ENCODE measurements around the gene LRCH4. TPM values are rescaled to one million over a fixed set of nuclear protein-coding genes. Genes with fewer than 3 reads are reported as not detected.

LRCH4 gene
- total and polyA plus RNA-seq, 2 of the 8 experiments (the other 6 are each of a cell fraction or from before 2014, with no cell fraction given) = 15.5 to 36.6 TPM

DNA sequence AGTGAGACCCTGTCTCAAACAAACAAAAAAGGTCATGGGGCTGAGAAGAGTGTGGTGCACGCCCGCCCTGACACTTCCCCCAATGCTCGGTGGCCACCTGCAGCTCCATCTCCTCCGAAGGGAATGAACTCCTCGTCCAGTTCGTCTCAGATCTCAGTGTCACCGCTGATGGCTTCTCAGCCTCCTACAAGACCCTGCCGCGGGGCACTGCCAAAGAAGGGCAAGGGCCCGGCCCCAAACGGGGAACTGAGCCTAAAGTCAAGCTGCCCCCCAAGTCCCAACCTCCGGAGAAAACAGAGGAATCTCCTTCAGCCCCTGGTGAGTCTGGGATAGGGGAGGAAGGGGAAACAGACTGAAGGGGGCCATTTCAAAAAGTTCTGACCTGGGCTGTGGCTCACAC, 20.4 kb upstream of the LRCH4 start (continued):
- TF ChIP-seq, protein P1, sequence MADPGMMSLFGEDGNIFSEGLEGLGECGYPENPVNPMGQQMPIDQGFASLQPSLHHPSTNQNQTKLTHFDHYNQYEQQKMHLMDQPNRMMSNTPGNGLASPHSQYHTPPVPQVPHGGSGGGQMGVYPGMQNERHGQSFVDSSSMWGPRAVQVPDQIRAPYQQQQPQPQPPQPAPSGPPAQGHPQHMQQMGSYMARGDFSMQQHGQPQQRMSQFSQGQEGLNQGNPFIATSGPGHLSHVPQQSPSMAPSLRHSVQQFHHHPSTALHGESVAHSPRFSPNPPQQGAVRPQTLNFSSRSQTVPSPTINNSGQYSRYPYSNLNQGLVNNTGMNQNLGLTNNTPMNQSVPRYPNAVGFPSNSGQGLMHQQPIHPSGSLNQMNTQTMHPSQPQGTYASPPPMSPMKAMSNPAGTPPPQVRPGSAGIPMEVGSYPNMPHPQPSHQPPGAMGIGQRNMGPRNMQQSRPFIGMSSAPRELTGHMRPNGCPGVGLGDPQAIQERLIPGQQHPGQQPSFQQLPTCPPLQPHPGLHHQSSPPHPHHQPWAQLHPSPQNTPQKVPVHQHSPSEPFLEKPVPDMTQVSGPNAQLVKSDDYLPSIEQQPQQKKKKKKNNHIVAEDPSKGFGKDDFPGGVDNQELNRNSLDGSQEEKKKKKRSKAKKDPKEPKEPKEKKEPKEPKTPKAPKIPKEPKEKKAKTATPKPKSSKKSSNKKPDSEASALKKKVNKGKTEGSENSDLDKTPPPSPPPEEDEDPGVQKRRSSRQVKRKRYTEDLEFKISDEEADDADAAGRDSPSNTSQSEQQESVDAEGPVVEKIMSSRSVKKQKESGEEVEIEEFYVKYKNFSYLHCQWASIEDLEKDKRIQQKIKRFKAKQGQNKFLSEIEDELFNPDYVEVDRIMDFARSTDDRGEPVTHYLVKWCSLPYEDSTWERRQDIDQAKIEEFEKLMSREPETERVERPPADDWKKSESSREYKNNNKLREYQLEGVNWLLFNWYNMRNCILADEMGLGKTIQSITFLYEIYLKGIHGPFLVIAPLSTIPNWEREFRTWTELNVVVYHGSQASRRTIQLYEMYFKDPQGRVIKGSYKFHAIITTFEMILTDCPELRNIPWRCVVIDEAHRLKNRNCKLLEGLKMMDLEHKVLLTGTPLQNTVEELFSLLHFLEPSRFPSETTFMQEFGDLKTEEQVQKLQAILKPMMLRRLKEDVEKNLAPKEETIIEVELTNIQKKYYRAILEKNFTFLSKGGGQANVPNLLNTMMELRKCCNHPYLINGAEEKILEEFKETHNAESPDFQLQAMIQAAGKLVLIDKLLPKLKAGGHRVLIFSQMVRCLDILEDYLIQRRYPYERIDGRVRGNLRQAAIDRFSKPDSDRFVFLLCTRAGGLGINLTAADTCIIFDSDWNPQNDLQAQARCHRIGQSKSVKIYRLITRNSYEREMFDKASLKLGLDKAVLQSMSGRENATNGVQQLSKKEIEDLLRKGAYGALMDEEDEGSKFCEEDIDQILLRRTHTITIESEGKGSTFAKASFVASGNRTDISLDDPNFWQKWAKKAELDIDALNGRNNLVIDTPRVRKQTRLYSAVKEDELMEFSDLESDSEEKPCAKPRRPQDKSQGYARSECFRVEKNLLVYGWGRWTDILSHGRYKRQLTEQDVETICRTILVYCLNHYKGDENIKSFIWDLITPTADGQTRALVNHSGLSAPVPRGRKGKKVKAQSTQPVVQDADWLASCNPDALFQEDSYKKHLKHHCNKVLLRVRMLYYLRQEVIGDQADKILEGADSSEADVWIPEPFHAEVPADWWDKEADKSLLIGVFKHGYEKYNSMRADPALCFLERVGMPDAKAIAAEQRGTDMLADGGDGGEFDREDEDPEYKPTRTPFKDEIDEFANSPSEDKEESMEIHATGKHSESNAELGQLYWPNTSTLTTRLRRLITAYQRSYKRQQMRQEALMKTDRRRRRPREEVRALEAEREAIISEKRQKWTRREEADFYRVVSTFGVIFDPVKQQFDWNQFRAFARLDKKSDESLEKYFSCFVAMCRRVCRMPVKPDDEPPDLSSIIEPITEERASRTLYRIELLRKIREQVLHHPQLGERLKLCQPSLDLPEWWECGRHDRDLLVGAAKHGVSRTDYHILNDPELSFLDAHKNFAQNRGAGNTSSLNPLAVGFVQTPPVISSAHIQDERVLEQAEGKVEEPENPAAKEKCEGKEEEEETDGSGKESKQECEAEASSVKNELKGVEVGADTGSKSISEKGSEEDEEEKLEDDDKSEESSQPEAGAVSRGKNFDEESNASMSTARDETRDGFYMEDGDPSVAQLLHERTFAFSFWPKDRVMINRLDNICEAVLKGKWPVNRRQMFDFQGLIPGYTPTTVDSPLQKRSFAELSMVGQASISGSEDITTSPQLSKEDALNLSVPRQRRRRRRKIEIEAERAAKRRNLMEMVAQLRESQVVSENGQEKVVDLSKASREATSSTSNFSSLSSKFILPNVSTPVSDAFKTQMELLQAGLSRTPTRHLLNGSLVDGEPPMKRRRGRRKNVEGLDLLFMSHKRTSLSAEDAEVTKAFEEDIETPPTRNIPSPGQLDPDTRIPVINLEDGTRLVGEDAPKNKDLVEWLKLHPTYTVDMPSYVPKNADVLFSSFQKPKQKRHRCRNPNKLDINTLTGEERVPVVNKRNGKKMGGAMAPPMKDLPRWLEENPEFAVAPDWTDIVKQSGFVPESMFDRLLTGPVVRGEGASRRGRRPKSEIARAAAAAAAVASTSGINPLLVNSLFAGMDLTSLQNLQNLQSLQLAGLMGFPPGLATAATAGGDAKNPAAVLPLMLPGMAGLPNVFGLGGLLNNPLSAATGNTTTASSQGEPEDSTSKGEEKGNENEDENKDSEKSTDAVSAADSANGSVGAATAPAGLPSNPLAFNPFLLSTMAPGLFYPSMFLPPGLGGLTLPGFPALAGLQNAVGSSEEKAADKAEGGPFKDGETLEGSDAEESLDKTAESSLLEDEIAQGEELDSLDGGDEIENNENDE (IDR thresholded peaks at IDR 0.05; ENCODE audit: insufficient replicate concordance, low read length) = no peak
- TF ChIP-seq HDAC2 (IDR thresholded peaks at IDR 0.05; ENCODE audit: borderline replicate concordance in 1 of 2, low read depth in 2 of 2, low read length in 2 of 2) = no peak
- no peak for TF ChIP-seq RXRA (IDR thresholded peaks at IDR 0.05; ENCODE audit: insufficient read depth, low read depth, low read length)
- TF ChIP-seq CHD2 (IDR thresholded peaks at IDR 0.05; ENCODE audit: low read length) = no peak

All from H1 (cell line).